ENCODE results near the gene NXPE4.
"Not testable (repeated sequence)": the region's sequence is repeated elsewhere in the genome, so short reads cannot be mapped to it uniquely, and the experiment has no call there.

Gene NXPE4

DNA sequence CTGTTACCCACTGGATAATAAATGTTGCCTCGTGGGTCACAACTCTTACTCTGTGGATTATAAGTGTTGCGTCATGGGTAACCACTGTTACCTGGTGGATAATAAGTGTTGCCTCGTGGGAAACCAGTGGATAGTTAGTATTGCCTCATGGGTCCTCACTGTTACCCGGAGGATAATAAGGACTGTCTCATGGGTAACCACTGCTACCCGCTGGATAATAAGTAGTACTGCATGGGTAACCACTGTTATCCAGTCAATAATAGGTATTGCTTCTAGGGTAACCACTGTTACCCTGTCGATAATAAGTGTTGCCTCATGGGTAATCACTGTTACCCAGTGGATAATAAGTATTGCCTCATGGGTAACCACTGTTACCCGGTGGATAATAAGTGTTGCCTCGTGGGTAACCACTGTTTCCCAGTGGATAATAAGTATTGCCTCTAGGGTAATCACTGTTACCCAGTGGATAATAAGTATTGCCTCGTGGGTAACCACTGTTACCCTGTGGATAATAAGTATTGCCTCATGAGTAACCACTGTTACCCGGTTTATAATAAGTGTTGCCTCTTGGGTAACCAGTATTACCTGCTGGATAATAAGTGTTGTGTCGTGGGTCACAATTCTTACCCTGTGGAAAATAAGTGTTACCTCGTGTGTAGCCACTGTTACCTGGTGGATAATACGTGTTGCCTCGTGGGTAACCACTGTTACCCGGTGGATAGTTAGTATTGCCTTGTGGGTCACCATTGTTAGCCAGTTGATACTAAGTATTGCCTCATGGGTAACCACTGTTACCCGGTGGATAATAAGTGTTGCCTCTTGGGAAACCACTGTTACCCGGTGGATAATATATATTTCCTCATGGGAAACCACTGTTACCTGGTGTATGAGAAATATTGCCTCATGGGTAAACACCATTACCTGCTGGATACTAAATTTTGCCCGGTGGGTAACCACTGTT is 15.7 kb upstream of the NXPE4 start:
- H2AFZ ChIP-seq (ENCODE audit: low read depth, low read length) = no peak overlapping the region
- TF ChIP-seq EZH2phosphoT487 (IDR thresholded peaks at IDR 0.05; ENCODE audit: low read depth) = no peak
- TF ChIP-seq, protein P1, sequence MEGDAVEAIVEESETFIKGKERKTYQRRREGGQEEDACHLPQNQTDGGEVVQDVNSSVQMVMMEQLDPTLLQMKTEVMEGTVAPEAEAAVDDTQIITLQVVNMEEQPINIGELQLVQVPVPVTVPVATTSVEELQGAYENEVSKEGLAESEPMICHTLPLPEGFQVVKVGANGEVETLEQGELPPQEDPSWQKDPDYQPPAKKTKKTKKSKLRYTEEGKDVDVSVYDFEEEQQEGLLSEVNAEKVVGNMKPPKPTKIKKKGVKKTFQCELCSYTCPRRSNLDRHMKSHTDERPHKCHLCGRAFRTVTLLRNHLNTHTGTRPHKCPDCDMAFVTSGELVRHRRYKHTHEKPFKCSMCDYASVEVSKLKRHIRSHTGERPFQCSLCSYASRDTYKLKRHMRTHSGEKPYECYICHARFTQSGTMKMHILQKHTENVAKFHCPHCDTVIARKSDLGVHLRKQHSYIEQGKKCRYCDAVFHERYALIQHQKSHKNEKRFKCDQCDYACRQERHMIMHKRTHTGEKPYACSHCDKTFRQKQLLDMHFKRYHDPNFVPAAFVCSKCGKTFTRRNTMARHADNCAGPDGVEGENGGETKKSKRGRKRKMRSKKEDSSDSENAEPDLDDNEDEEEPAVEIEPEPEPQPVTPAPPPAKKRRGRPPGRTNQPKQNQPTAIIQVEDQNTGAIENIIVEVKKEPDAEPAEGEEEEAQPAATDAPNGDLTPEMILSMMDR (IDR thresholded peaks at IDR 0.05; ENCODE audit: low read depth, low read length) = no peak
- H4K20me1 ChIP-seq (ENCODE audit: insufficient read depth, low read length) = no peaks in the 10 kb centered on the region
- H3K9me3 ChIP-seq (ENCODE audit: insufficient read depth, low read length) = no peaks in the 10 kb centered on the region
- H3K4me3 ChIP-seq (ENCODE audit: low read length) = no peak overlapping the region
- no peak overlapping the region for H3K27ac ChIP-seq (ENCODE audit: low read length)
- H3K36me3 ChIP-seq (replicated peaks; ENCODE audit: low read depth, low read length) = no peaks in the 10 kb centered on the region
- H3K9ac ChIP-seq (ENCODE audit: low read length) = no peak overlapping the region
- H3K4me2 ChIP-seq (ENCODE audit: low read length) = no peak overlapping the region
- H3K4me1 ChIP-seq (ENCODE audit: low read length) = no peaks in the 10 kb centered on the region
- H3K27me3 ChIP-seq (ENCODE audit: low read depth, low read length) = no peaks in the 10 kb centered on the region
- H3K79me2 ChIP-seq (ENCODE audit: low read length) = no peaks in the 10 kb centered on the region

DNA sequence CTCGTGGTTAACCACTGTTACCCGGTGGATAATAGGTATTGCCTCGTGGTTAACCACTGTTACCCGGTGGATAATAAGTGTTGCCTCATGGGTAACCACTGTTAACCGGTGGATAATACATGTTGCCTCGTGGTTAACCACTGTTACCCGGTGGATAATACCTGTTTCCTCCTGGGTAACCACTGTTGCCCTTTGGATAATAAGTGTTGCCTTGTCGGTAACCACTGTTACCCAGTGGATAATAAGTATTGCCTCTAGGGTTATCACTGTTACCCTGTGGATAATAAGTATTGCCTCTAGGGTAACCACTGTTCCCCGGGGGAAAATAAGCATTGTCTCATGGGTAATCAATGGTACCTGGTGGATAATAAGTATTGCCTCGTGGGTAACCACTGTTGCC is 15.0 kb upstream of the NXPE4 start:
- no peak overlapping the region for H3K9ac ChIP-seq (ENCODE audit: low read length)
- H3K4me1 ChIP-seq (ENCODE audit: low read length) = no peaks in the 10 kb centered on the region
- TF ChIP-seq, protein P1 (IDR thresholded peaks at IDR 0.05; ENCODE audit: low read depth, low read length) = no peak
- no peak for TF ChIP-seq EZH2phosphoT487 (IDR thresholded peaks at IDR 0.05; ENCODE audit: low read depth)
- H4K20me1 ChIP-seq (ENCODE audit: insufficient read depth, low read length) = no peaks in the 10 kb centered on the region
- H2AFZ ChIP-seq (ENCODE audit: low read depth, low read length) = no peak overlapping the region
- no peak overlapping the region for H3K27ac ChIP-seq (ENCODE audit: low read length)
- H3K36me3 ChIP-seq (replicated peaks; ENCODE audit: low read depth, low read length) = no peaks in the 10 kb centered on the region
- H3K9me3 ChIP-seq (ENCODE audit: insufficient read depth, low read length) = no peaks in the 10 kb centered on the region
- no peak overlapping the region for H3K4me2 ChIP-seq (ENCODE audit: low read length)
- H3K79me2 ChIP-seq (ENCODE audit: low read length) = no peaks in the 10 kb centered on the region
- H3K27me3 ChIP-seq (ENCODE audit: low read depth, low read length) = no peaks in the 10 kb centered on the region
- H3K4me3 ChIP-seq (ENCODE audit: low read length) = no peak overlapping the region

DNA sequence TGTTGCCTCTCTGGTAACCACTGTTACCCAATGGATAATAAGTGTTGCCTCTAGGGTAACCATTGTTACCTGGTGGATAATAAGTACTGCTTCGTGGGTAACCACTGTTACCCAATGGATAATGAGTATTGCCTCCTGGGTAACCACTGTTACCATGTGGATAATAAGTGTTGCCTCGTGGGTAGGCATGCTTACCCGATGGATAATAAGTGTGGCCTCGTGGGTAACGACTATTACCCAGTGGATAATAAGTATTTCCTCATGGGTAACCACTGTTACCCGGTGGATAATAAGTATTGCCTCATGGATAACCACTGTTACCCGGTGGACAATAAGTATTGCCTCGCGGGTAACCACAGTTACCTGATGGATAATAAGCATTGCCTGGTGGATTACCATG is 13.8 kb upstream of the NXPE4 start:
- no peaks in the 10 kb centered on the region for H3K79me2 ChIP-seq (ENCODE audit: low read length)
- H3K9me3 ChIP-seq (ENCODE audit: insufficient read depth, low read length) = no peaks in the 10 kb centered on the region
- TF ChIP-seq, protein P1 (IDR thresholded peaks at IDR 0.05; ENCODE audit: low read depth, low read length) = no peak
- TF ChIP-seq EZH2phosphoT487 (IDR thresholded peaks at IDR 0.05; ENCODE audit: low read depth) = no peak
- H3K36me3 ChIP-seq (replicated peaks; ENCODE audit: low read depth, low read length) = no peaks in the 10 kb centered on the region
- H2AFZ ChIP-seq (ENCODE audit: low read depth, low read length) = no peak overlapping the region
- H3K4me3 ChIP-seq (ENCODE audit: low read length) = no peak overlapping the region
- no peak overlapping the region for H3K9ac ChIP-seq (ENCODE audit: low read length)
- H3K4me2 ChIP-seq (ENCODE audit: low read length) = no peak overlapping the region
- H3K27ac ChIP-seq (ENCODE audit: low read length) = no peak overlapping the region
- no peaks in the 10 kb centered on the region for H4K20me1 ChIP-seq (ENCODE audit: insufficient read depth, low read length)
- H3K4me1 ChIP-seq (ENCODE audit: low read length) = no peaks in the 10 kb centered on the region
- no peaks in the 10 kb centered on the region for H3K27me3 ChIP-seq (ENCODE audit: low read depth, low read length)

DNA sequence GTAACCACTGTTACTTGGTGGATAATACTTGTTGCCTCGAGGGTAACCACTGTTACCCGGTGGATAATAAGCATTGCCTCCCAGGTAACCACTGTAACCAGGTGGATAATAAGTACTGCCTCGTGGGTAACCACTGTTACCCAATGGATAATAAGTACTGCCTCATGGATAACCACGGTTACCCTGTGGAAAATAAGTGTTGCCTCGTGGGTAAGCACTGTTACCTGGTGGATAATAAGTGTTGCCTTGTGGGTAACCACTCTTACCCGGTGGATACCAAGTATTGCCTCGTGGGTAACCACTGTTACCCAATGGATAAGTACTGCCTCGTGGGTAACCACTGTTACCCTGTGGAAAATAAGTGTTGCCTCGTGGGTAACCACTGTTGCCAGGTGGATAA is 13.0 kb upstream of the NXPE4 start:
- H3K9ac ChIP-seq (ENCODE audit: low read length); H2AFZ ChIP-seq (ENCODE audit: low read depth, low read length); H3K9me3 ChIP-seq (ENCODE audit: insufficient read depth, low read length); H4K20me1 ChIP-seq (ENCODE audit: insufficient read depth, low read length); H3K27me3 ChIP-seq (ENCODE audit: low read depth, low read length); H3K27ac ChIP-seq (ENCODE audit: low read length); H3K79me2 ChIP-seq (ENCODE audit: low read length); H3K4me1 ChIP-seq (ENCODE audit: low read length); H3K36me3 ChIP-seq (replicated peaks; ENCODE audit: low read depth, low read length); H3K4me3 ChIP-seq (ENCODE audit: low read length); H3K4me2 ChIP-seq (ENCODE audit: low read length): not testable (repeated sequence)
